Measurements from ENCODE around the gene FSTL3.
A peak's percentile ranks its signal among the peaks of the same experiment; 100 is the strongest.
"Not testable (repeated sequence)": the region's sequence is repeated elsewhere in the genome, so short reads cannot be mapped to it uniquely, and the experiment has no call there.

The FSTL3 gene

GRCh38 chr19:662207-662961, 13.8 kb upstream of the FSTL3 start:
- no peak for DNase-seq

GRCh38 chr19:662962-663681, 13.1 kb upstream of the FSTL3 start, which contains the start of gene RNF126:
TSS of gene RNF126 (minus strand) at chr19:663214. CDS start at chr19:663121, 93 bp downstream.
- peak; percentile 77 for DNase-seq

GRCh38 chr19:663682-664117, 12.5 kb upstream of the FSTL3 start:
- no peak for DNase-seq

- peak; percentile 19 for DNase-seq
Measured at GRCh38 chr19:664913-665443, 11.2 kb upstream of the FSTL3 start.

GRCh38 chr19:666985-667573, 9.1 kb upstream of the FSTL3 start:
- DNase-seq, result not testable (repeated sequence)

GRCh38 chr19:668675-669434, 7.3 kb upstream of the FSTL3 start:
- not testable (repeated sequence) for DNase-seq

GRCh38 chr19:670609-671075, 5.5 kb upstream of the FSTL3 start:
- DNase-seq, result no peak

GRCh38 chr19:674282-675151, 1.7 kb upstream of the FSTL3 start:
- no peak for DNase-seq

GRCh38 chr19:676007-676338, 219 bp upstream of the FSTL3 start:
- DNase-seq, result no peak

GRCh38 chr19:677201-677600, 1.0 kb downstream of the FSTL3 start:
- no peak for DNase-seq

- DNase-seq, result no peak
Measured at GRCh38 chr19:677601-678436, 1.6 kb downstream of the FSTL3 start.

GRCh38 chr19:678791-679388, 2.7 kb downstream of the FSTL3 start:
- DNase-seq, result no peak

GRCh38 chr19:679418-680286, 3.5 kb downstream of the FSTL3 start:
- no peak for DNase-seq

GRCh38 chr19:680287-681028, 4.3 kb downstream of the FSTL3 start:
- peak; percentile 87 for DNase-seq

- no peak for DNase-seq
Measured at GRCh38 chr19:681029-682019, 5.1 kb downstream of the FSTL3 start.

GRCh38 chr19:682678-683320, 6.6 kb downstream of the FSTL3 start:
- DNase-seq, result no peak

- no peak for DNase-seq
Measured at GRCh38 chr19:685454-685931, 9.3 kb downstream of the FSTL3 start.

All from NCI-H2227 treated with DMSO at 0.1 percent for 48 hours (cell line).